ENCODE data around the gene FAM174C. TPM values are rescaled to one million over a fixed set of nuclear protein-coding genes. Genes with fewer than 3 reads are reported as not detected.
A peak's percentile ranks its signal among the peaks of the same experiment; 100 is the strongest.

Gene FAM174C
- total and polyA plus RNA-seq, 10 of the 15 experiments (the other 5 are each of a cell fraction or from before 2014, with no cell fraction given), result 0.89 to 94.6 (median 43.6) TPM

GRCh38 chr19:1238369-1239303 lies 36.7 kb upstream of the FAM174C start:
- Histone ChIP-seq H3K79me2 (ENCODE audit: control insufficient read depth, insufficient read depth, low read length) (peaks cover 11% of the 10 kb centered on the region), H3K36me3 (ENCODE audit: control insufficient read depth in 2 of 2, insufficient read depth in 2 of 2, low read length in 1 of 2) (no peaks in the 10 kb centered on the region), H3K4me1 (ENCODE audit: control insufficient read depth, insufficient read depth, low read length) (peaks cover 13% of the 10 kb centered on the region), H3K27ac (ENCODE audit: control insufficient read depth, insufficient read depth) (no peak overlapping the region), H4K20me1 (ENCODE audit: control insufficient read depth, insufficient read depth) (no peaks in the 10 kb centered on the region), H2AFZ (ENCODE audit: control insufficient read depth, low read depth, low read length) (no peak overlapping the region), H3K9ac (ENCODE audit: control insufficient read depth, insufficient read depth, low read length) (no peak overlapping the region), H3K4me2 (ENCODE audit: control insufficient read depth, insufficient read depth) (peak overlapping the region; percentile 22; the same call in 1 of the 2 replicates), H3K9me3 (replicated peaks; ENCODE audit: control insufficient read depth, insufficient read depth, low read length) (no peaks in the 10 kb centered on the region; the same call in 2 of the 3 replicates), H3K27me3 (replicated peaks in 1 of 2; ENCODE audit: control insufficient read depth in 2 of 2, insufficient read depth in 2 of 2, low read length in 1 of 2) (peaks cover 0 to 10% of the 10 kb centered on the region in 2 experiments; a peak in 3 of 4 replicates), H3K4me3 (no peak overlapping the region)
- no TSS peak for BruUV-seq (replicated peaks)
- in situ Hi-C loops (cut with MboI) (no loop called here), intact Hi-C loops (cut with micrococcal nuclease; ENCODE audit: unreplicated experiment) (no loop called here)
- CTCF ChIA-PET, result interaction anchor here (0.7 to 2.7 kb wide), 4 partner anchors 25 to 212 kb away, joined by 3 to 10 read pairs (median 4); partner anchors contain the start of gene CNN2
- no peak for DNase-seq (ENCODE audit: low read depth, low spot score)
- RAD21 ChIA-PET (ENCODE audit: unreplicated experiment), result interaction anchor here (0.7 to 1.2 kb wide), 2 partner anchors 18 to 108 kb away, joined by 3 to 4 read pairs; no protein-coding TSS in a partner anchor
- whole genome bisulfite sequencing (ENCODE audit: insufficient coverage, insufficient replicate concordance, low lambda C conversion rate, missing lambda C conversion rate), result 46% methylated on average over 34 of the region's 34 CpGs
- TF ChIP-seq E2F8 (IDR thresholded peaks at IDR 0.05; ENCODE audit: low read depth, partially characterized antibody), result no peak
- no peak for TF ChIP-seq YBX1 (IDR thresholded peaks at IDR 0.05)
- TF ChIP-seq TARDBP (IDR thresholded peaks at IDR 0.05; ENCODE audit: borderline replicate concordance), result no peak
- no peak for TF ChIP-seq ZNF274 (IDR thresholded peaks at IDR 0.05; ENCODE audit: insufficient read depth, insufficient read length)
- no peak for TF ChIP-seq SMAD5 (IDR thresholded peaks at IDR 0.05; ENCODE audit: low read depth)
- TF ChIP-seq MTA3 (IDR thresholded peaks at IDR 0.05; ENCODE audit: borderline replicate concordance, low read length), result no peak
- TF ChIP-seq BACH1 (IDR thresholded peaks at IDR 0.05; ENCODE audit: borderline replicate concordance), result no peak
- TF ChIP-seq FOXK2 (IDR thresholded peaks at IDR 0.05), result no peak
- no peak for TF ChIP-seq DPF2 (IDR thresholded peaks at IDR 0.05)
- TF ChIP-seq CUX1 (IDR thresholded peaks at IDR 0.05; ENCODE audit: insufficient replicate concordance, low read depth, low read length), result no peak
- SMC1A ChIA-PET (ENCODE audit: uncharacterized antibody, unreplicated experiment), result no interaction called here
- POLR2A ChIA-PET, result interaction anchor here (0.6 kb wide), 1 partner anchor 53 kb away, joined by 3 read pairs; no protein-coding TSS in a partner anchor
- no peak for ATAC-seq
- no peak for FAIRE-seq

Data from GM12878 (cell line).